ENCODE results near the gene GYPE.
"Not testable (repeated sequence)": the region's sequence is repeated elsewhere in the genome, so short reads cannot be mapped to it uniquely, and the experiment has no call there.

Gene GYPE

DNA sequence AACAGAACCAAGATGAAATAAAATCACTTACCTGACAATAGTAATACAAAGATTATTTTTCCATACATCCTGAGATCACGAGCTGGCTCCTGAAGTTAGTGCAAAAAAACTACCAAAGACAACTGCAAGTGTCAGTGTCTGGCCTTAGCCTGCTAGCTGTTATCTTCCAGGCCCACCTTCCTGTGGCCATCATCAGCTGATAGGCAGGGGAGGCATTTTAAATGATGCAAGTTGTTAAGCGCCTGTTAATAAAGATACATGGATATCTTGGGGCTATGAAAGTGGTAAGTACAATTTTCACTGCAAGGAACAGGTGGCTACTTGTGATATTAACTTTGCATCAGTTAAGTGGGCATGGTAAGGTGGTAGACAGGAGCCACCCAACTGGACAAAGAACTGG lies at the start of gene GYPE:
Gene GYPE, minus strand, starts transcription at position 120 of the 400 bp plus-strand sequence. Its CDS starts 52 bp downstream, at position 68.
- DNase-seq = not testable (repeated sequence)

DNA sequence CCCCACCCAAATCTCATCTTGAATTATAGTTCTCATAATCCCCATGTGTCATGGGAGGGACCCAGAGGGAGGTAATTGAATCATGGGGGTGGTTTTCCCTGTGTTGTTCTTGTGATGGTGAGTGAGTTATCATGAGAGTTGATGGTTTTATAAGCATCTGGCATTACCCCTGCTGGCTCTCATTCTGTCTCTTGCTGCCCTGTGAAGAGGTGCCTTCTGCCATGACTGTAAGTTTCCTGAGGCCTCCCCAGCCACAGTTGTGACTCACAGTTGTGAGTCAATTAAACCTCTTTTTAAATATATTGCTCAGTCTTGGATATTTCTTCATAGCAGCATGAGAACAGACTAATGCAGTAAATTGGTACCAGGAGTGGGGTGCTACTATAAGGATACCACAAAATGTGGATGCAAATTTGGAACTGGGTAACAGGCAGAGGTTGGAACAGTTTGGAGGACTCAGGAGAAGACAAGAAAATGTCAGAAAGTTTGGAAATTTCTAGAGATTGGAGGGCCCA lies 46.2 kb upstream of the GYPE start:
- not testable (repeated sequence) for DNase-seq

GRCh38 chr4:143950967-143951366 lies 45.6 kb upstream of the GYPE start:
- not testable (repeated sequence) for DNase-seq

- DNase-seq = peak; percentile 20
These were observed 44.8 kb upstream of the GYPE start for GRCh38 chr4:143950185-143950584.

DNA sequence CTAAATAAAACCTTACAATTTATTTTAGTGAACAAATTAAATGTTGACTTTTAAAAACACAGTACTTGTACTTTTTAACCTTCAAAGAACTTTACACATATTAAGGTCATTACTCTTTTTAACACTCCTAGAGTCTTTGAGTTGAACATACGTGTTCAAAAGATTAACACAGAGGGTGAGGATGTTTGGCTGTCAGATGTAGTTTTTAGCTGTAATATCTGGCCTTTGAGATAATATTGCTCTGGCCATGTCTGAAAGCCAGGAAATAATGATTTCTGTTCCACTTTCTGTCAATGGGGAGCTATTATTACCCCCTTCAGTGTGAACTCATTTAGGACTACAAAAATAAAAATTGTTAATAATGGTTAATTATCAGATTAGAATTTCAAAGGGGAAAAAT lies 42.1 kb upstream of the GYPE start:
- not testable (repeated sequence) for DNase-seq

GRCh38 chr4:143940708-143941107 lies 35.3 kb upstream of the GYPE start:
- DNase-seq = not testable (repeated sequence)

DNA sequence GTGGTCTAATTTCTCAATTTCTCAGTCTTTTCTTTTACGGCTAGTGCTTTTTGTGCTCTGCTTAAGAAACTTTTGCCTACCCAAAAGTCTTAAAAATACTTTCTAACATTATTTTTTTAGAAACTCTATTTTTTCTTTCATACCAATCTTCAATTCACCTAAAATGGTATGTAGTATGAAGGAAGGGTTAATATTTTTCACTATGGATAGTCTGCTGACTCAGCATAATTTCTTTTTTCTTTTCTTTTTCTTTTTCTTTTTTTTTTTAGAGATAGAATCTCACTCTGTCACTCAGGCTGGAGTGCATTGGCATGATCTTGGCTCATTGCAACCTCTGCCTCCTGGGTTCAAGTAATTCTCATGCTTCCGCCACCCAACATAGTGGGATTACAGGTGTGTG lies 34.2 kb upstream of the GYPE start:
- no peak for DNase-seq

GRCh38 chr4:143938890-143939289 lies 33.5 kb upstream of the GYPE start:
- DNase-seq = not testable (repeated sequence)

DNA sequence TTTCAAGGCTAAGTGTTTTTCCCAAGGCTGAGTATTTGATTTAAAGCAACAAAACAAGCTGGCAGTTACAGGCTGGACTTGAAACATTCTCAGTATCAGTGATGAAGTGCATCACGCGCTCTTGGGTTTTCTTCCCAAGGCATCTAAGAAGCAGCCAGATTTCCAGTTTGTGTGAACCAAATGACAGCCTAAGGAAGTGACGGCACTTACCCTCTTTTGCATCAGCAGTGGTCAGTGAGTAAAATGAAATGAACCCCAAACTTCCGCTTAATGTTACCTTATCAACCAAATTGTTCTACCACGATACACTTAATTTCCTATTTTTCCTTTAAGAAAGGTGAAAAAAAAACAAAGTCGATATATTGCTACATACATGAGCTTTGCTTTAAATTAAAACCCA lies 15.8 kb upstream of the GYPE start:
- no peak for DNase-seq

DNA sequence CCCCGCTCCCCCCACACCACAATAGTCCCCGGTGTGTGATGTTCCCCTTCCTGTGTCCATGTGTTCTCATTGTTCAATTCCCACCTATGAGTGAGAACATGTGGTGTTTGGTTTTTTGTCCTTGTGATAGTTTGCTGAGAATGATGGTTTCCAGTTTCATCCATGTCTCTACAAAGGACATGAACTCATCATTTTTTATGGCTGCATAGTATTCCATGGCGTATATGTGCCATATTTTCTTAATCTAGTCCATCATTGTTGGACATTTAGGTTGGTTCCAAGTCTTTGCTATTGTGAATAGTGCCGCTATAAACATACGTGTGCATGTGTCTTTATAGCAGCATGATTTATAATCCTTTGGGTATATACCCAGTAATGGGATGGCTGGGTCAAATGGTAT lies 11.1 kb upstream of the GYPE start:
- DNase-seq = not testable (repeated sequence)

GRCh38 chr4:143912478-143912877 lies 7.1 kb upstream of the GYPE start:
- DNase-seq = not testable (repeated sequence)

DNA sequence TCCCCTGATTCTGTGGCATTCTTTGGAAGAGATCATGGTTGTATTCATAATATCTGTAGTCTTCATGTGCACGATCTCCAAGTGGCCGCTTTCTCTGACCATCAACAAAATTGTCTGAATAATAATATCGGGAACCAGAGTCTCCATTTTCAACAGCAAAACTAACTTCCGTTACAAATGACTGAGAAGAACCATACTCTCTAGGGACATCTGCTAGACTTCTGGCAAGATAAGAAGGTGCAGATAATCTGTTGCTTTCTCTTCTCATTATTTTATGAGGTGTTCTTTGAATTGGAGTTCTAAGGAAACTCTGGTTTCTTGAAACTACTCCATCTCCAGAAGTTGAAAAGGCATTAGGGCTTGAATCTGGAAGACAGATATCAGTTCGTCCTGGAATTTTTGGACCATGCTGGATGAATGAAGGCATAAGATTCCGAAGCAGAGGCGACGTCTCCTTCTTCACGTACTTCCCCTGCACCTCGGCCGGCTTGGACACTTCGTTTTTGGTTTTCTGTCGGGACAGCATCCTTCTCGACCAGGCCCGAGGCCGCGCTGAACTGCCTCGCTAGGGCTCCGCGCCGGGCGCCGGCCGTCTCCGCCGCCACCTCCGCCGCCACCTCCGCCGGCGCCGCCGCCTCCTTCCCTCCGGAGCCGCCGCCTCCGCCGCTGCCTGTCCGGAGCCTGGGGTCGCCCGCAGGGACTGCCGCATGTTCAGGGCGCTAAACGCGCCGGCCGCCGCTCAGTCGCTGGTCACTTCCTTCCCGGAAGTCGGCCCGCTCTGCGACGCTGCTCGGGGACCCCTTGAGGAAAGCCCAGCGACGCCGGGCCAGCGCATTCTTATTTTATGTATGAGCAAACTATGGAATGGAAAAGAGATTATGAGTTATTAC lies 6.4 kb upstream of the GYPE start:
- not testable (repeated sequence) for DNase-seq

- not testable (repeated sequence) for DNase-seq
These were observed 5.5 kb upstream of the GYPE start for GRCh38 chr4:143910906-143911305.

DNA sequence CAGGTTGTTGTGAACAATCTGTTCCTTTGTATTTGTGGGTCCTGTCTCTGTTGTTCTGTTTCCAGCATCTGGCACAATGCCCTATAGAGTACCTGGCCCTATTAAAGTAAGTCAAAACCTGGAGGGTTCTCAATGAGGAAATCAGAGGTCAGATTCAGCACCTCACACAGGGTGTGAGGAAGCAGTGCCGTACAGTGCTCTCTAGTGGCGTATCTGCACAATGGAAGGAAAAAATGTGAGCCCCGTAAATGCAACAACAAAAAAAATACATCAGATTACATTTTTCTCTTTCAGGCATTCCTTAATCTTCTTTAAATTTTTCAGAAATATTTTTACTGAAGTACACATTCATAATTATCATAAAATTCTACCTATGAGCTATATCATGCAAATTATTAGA lies 2.5 kb upstream of the GYPE start:
- DNase-seq = peak; percentile 59

GRCh38 chr4:143904431-143904830 lies 928 bp downstream of the GYPE start:
- DNase-seq = not testable (repeated sequence)

DNA sequence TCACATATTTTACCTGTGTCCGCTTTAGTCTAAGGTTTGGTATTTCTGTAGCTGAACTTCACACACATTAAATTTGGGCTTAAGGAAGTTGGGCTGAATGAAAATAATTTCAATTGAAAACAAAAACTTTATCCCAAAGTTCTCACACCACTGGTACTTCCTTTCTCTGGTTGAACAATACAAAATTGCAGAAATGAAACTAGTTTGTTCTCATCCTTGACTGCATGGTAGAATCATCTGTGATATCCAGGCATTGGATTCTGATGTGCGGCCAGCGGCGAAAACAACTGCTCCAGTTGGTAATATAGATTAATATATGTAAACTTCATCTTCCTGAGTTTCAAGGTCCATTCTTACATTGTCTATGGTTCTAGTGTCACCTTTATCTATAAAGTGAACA lies 15.0 kb downstream of the GYPE start:
- DNase-seq = not testable (repeated sequence)

DNA sequence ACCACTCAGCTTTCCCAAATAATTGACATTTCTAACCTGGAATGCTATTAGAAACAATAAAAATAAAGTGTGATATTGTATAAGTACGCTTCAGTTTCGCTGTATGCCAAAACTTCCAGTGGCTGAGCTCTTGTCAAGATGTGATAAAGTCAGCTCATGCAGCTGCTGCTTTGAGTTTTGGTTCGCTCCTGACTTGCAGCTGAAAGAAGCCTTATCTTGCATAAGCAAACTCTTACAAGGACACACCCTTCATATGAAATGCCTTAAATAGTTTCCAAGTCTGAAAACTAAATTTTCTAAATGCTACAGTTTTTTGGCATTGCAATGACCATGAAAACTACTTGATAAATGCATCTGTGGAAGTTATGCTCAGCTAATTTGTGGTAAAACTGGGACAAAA lies 17.2 kb downstream of the GYPE start:
- DNase-seq = not testable (repeated sequence)

- DNase-seq = not testable (repeated sequence)
These were observed 20.4 kb downstream of the GYPE start for GRCh38 chr4:143884965-143885364.

DNA sequence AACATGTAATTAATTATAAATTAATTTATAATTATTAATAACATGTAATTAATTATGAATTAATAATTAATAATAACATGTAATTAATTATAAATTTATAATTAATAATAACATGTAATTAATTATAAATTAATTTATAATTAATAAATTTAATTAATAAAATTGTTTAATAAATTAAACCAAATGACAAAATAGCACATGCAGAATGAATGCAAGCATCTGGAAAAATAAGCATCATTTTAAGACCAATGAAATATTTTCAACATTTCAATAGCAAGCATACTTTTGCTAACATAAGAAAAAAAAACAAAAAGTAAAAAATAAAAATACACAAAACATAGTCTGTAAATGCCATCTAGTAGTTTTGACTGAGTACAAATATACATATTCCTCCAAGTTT lies 21.8 kb downstream of the GYPE start:
- peak; percentile 1 for DNase-seq

DNA sequence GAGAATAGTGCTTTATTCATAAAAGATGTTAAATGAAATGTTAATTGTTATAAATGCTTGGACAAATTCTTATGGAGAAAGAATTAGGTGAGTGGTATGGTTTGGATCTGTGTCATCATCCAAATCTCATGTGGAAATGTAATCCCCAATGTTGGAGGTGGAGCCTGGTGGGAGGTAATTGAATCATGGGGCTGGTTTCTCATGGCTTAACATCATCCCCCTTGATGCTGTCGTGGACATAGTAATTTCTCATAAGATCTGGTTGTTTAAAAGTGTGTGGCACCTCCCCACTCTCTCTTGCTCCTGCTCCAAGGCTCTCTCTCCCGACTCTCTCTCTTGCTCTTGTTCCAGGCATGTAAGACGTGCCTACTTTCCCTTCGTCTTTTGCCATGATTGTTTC lies 22.5 kb downstream of the GYPE start:
- no peak for DNase-seq

GRCh38 chr4:143879561-143879960 lies 25.8 kb downstream of the GYPE start:
- DNase-seq = not testable (repeated sequence)

- peak; percentile 69 for DNase-seq
These were observed 30.0 kb downstream of the GYPE start for GRCh38 chr4:143875357-143875756.

DNA sequence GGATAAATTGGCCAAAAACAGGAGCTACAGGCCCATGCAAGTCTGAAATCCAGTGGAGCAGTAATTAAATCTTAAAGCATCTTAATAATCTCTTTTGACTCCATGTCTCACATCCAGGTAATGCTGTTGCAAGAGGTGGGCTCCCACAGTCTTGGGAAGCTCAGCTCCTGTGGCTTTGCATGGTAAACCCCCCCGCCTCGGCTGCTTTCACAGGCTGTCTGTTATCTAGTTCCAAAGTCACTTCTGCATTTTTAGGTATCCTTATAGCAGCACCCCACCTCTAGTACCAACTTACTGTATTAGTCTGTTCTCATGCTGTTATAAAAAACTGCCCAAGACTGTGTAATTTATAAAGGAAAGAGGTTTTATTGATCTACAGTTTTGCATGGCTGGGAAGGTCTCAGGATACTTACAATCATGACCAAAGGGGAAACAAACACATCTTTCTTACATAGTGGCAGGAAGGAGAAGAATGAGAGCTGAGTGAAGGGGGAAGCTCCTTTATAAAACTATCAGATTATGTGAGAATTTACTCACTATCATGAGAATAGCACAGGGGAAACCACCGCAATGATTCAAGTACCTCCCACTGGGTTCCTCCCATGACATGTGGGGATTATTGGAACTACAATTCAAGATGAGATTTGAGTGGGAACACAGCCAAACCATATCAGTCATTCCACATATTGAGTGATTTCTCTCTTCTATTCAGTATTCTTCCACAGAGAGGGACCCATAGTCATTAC lies 34.7 kb downstream of the GYPE start:
- not testable (repeated sequence) for DNase-seq

- not testable (repeated sequence) for DNase-seq
These were observed 35.4 kb downstream of the GYPE start for GRCh38 chr4:143869925-143870324.

Measured in DMS53 (cell line).